Erythroblast (primary cell): ENCODE results near the gene PF4V1.

ENCODE experiments used
- GATA1 ChIP-seq: IDR thresholded peaks from 2 replicates; pipeline ENCODE4 v1.6.1; 2011; ENCODE audit warnings: low read depth, mild to moderate bottlenecking, control low read depth, low read length, moderate library complexity
- POLR2A ChIP-seq: IDR thresholded peaks from 2 replicates; pipeline ENCODE4 v1.6.1; 2011; ENCODE audit warnings: mild to moderate bottlenecking, low read length

DNA sequence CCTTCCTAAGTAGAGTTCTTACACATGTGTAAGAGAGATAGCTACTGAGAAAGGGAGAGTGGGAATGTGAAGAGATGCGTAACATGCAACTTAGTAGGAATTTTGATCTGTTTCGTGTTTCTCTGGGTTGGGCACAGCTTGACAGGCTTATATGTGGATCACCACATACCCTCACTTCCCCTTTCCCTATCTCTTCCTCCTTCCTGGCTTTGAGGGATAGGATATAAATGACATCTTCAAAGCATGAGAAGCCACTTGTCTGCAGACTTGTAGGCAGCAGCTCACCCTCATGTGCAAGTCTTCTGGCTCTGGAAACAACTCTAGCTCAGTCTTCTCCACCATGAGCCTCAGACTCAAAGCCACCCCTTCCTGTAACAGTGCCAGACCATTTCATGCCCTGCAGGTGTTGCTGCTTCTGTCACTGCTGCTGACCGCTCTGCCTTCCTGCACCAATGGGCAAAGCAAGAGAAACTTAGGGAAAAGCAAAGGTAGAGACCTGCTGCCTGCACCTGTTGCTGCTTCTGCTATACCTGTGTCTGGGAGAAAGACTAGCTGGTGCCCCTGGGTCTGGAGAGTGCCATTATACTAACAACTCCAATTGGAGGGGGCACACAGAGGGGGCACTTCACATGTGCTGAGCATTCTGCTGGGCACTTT is 5.4 kb upstream of the PF4V1 start:
- TF ChIP-seq POLR2A (no peak), GATA1 (no peak)
